K562 (cell line): ENCODE data around the gene FETUB. TPM values are rescaled to one million over a fixed set of nuclear protein-coding genes. Genes with fewer than 3 reads are reported as not detected.
A peak's percentile ranks its signal among the peaks of the same experiment; 100 is the strongest.

Source experiments
- ARID2 ChIP-seq: fragments of 450-650 bp; IDR thresholded peaks from 2 replicates; pipeline ENCODE4 v1.6.1; 2017; ENCODE audit warnings: antibody characterized with exemption, mild to moderate bottlenecking
- CAMTA2 ChIP-seq: fragments of 250-450 bp; sonication (Bioruptor Pico); conservative IDR thresholded peaks from 2 replicates; pipeline ENCODE4 v1.5.1; 2022
- CHCHD3 ChIP-seq: fragments of 250-450 bp; sonication (Bioruptor Pico); IDR thresholded peaks from 2 replicates; pipeline ENCODE4 v2.1.2; 2022; ENCODE audit warnings: mild to moderate bottlenecking
- ETV5 ChIP-seq: sonication (generic); formaldehyde crosslinking; IDR thresholded peaks from 2 replicates; pipeline ENCODE4 v1.4.0; 2020; ENCODE audit warnings: low read depth, mild to moderate bottlenecking, missing genetic modification reagents
- GATA2 ChIP-seq: sonication (generic); formaldehyde crosslinking; IDR thresholded peaks from 2 replicates; pipeline ENCODE4 v1.4.0; 2020; ENCODE audit warnings: mild to moderate bottlenecking, missing genetic modification reagents
- HDGF ChIP-seq: fragments of 450-650 bp; IDR thresholded peaks from 2 replicates; pipeline ENCODE4 v1.6.1; 2016
- HIVEP1 ChIP-seq: fragments of 250-450 bp; sonication (Bioruptor Pico); IDR thresholded peaks from 2 replicates; pipeline ENCODE4 v1.4.0; 2020; ENCODE audit warnings: mild to moderate bottlenecking
- HNRNPL ChIP-seq: fragments of 200-400 bp; formaldehyde crosslinking; IDR thresholded peaks from 2 replicates; pipeline ENCODE4 v1.6.1; 2017; ENCODE audit warnings: low read depth, mild to moderate bottlenecking, low read length
- JUND ChIP-seq, 2 experiments: IDR thresholded peaks; 2 replicates in 1 of 2; 3 replicates in 1 of 2; pipeline ENCODE4 v1.6.1; 2011; ENCODE audit warnings: borderline replicate concordance in 2 of 2, low read depth in 2 of 2, low read length in 2 of 2, improper control_type of control experiment in 1 of 2, missing biosample characterization in 1 of 2, missing genetic modification characterization in 1 of 2, missing genetic modification reagents in 1 of 2
- MAZ ChIP-seq, 2 experiments: fragments of 450-650 bp in 1 of 2; sonication (generic) in 1 of 2; formaldehyde crosslinking; IDR thresholded peaks in 1 of 2; conservative IDR thresholded peaks in 1 of 2; 2 replicates each; pipeline versions ENCODE4 v1.4.0 to v1.5.0; 2020; ENCODE audit warnings: mild to moderate bottlenecking in 1 of 2, missing genetic modification reagents in 1 of 2
- MBD2 ChIP-seq: sonication (generic); IDR thresholded peaks from 2 replicates; pipeline ENCODE4 v1.6.1; 2016; ENCODE audit warnings: low read depth, borderline replicate concordance
- MCM7 ChIP-seq, 2 experiments: fragments of 450-650 bp; IDR thresholded peaks; 2 replicates each; pipeline ENCODE4 v1.6.1; 2016 to 2018
- NFIC ChIP-seq: fragments of 450-650 bp; IDR thresholded peaks from 2 replicates; pipeline ENCODE4 v1.6.1; 2017; ENCODE audit warnings: mild to moderate bottlenecking, inconsistent platforms
- NUFIP1 ChIP-seq: fragments of 450-650 bp; IDR thresholded peaks from 2 replicates; pipeline ENCODE4 v1.6.1; 2018; ENCODE audit not compliant: partially characterized antibody
- RAD21 ChIP-seq, 2 experiments: fragments of 250-450 bp in 1 of 2; fragments of 450-650 bp in 1 of 2; sonication (Bioruptor Pico) in 1 of 2; formaldehyde crosslinking in 1 of 2; IDR thresholded peaks in 1 of 2; conservative IDR thresholded peaks in 1 of 2; 2 replicates each; pipeline versions ENCODE4 v1.4.0 to v1.8.0; 2020 to 2022; ENCODE audit warnings: mild to moderate bottlenecking in 2 of 2, moderate library complexity in 1 of 2
- RBFOX2 ChIP-seq: fragments of 200-400 bp; formaldehyde crosslinking; IDR thresholded peaks from 2 replicates; pipeline ENCODE4 v1.6.1; 2017; ENCODE audit warnings: low read depth, mild to moderate bottlenecking, low read length, moderate library complexity
- SPI1 ChIP-seq: IDR thresholded peaks from 2 replicates; pipeline ENCODE4 v1.6.1; 2011; ENCODE audit warnings: low read depth, low read length, control low read depth, borderline replicate concordance
- SREBF1 ChIP-seq: fragments of 150-350 bp; IDR thresholded peaks from 2 replicates; pipeline ENCODE4 v1.6.1; 2014; ENCODE audit warnings: antibody characterized with exemption, low read depth, low read length, borderline replicate concordance
- THRA ChIP-seq: fragments of 450-650 bp; IDR thresholded peaks from 2 replicates; pipeline ENCODE4 v1.6.1; 2017; ENCODE audit warnings: mild to moderate bottlenecking, moderate library complexity
- YY1 ChIP-seq, 3 experiments: IDR thresholded peaks; 2 replicates each; pipeline ENCODE4 v1.6.1; 2011; ENCODE audit warnings: low read length in 2 of 3, mild to moderate bottlenecking in 2 of 3, moderate library complexity in 2 of 3, borderline replicate concordance in 1 of 3, control low read depth in 1 of 3, low read depth in 1 of 3; ENCODE audit not compliant: insufficient read depth in 3 of 3, insufficient replicate concordance in 2 of 3, control insufficient read depth in 1 of 3, insufficient read length in 1 of 3; ENCODE audit errors: extremely low read depth in 1 of 3
- ZNF239 ChIP-seq: fragments of 250-450 bp; sonication (Bioruptor Pico); IDR thresholded peaks from 2 replicates; pipeline ENCODE4 v1.4.0; 2020; ENCODE audit warnings: mild to moderate bottlenecking
- ZNF395 ChIP-seq: fragments of 200-800 bp; sonication (Bioruptor generic); IDR thresholded peaks from 2 replicates; pipeline ENCODE4 v1.6.1; 2017; ENCODE audit warnings: missing genetic modification characterization, missing compliant biosample characterization
- ZZZ3 ChIP-seq: fragments of 450-650 bp; IDR thresholded peaks from 2 replicates; pipeline ENCODE4 v1.6.1; 2016; ENCODE audit warnings: antibody characterized with exemption, mild to moderate bottlenecking, moderate library complexity
- polyA plus RNA-seq, 8 experiments: library from polyadenylated mRNA; depleted of rRNA in 4 of 8; stranded (reverse) in 5 of 8; unstranded in 3 of 8; fragments of >200 nt; fragmentation: Nextera tagmentation in 2 of 8; fragmentation: Illumina TruSeq in 1 of 8; extraction: Ambion mirVana in 2 of 8; extraction: Trizol in 1 of 8; gene quantifications; 2 replicates each; pipeline versions ENCODE4 v1.2.1 to v1.2.3, GENCODE V29; 2011 to 2014; ENCODE audit warnings: inconsistent platforms in 1 of 8, missing spikeins in 1 of 8
- total RNA-seq, 7 experiments: library from RNA; depleted of rRNA in 6 of 7; stranded (reverse); fragments of >200 nt in 6 of 7; fragmentation: Illumina TruSeq in 2 of 7; extraction: Trizol in 2 of 7; gene quantifications; 2 replicates each; pipeline versions ENCODE4 v1.2.1 to v1.2.3, GENCODE V29; 2011 to 2021; ENCODE audit warnings: low replicate concordance in 1 of 7

The FETUB gene
- total and polyA plus RNA-seq, 9 of the 15 experiments (the other 6 are each of a cell fraction or from before 2014, with no cell fraction given), result not detected

GRCh38 chr3:186617036-186617946 is 22.9 kb upstream of the FETUB start (continued):
- TF ChIP-seq MCM7 (IDR thresholded peaks at IDR 0.05), result no peak
- TF ChIP-seq SREBF1, result no peak
- TF ChIP-seq THRA, result no peak
- TF ChIP-seq HNRNPL, result no peak
- no peak for TF ChIP-seq CHCHD3 (CRISPR knock-in tag)
- TF ChIP-seq MBD2, result no peak
- TF ChIP-seq RAD21 (CRISPR knock-in tag; conservative IDR thresholded peaks at IDR 0.05 in 1 of 2, IDR thresholded peaks at IDR 0.05 in 1 of 2), result peak; percentile 87 to 89
- TF ChIP-seq NFIC, result peak; percentile 43; the same call in 1 of the 2 replicates
- TF ChIP-seq ARID2, result peak; percentile 52; the same call in 1 of the 2 replicates
- no peak for TF ChIP-seq RBFOX2
- TF ChIP-seq ETV5 (CRISPR knock-in tag), result 0 out of 2 replicates have a peak, but pooled peaks have one; percentile 33
- no peak for TF ChIP-seq HDGF
- TF ChIP-seq CAMTA2, result no peak
- no peak for TF ChIP-seq HIVEP1 (CRISPR knock-in tag)
- no peak for TF ChIP-seq NUFIP1
- TF ChIP-seq ZNF239 (CRISPR knock-in tag), result no peak
- no peak for TF ChIP-seq ZZZ3
- no peak for TF ChIP-seq ZNF395 (CRISPR knock-in tag)
- TF ChIP-seq SPI1, result 0 out of 2 replicates have a peak, but pooled peaks have one; percentile 16
- TF ChIP-seq MAZ (CRISPR knock-in tag; conservative IDR thresholded peaks at IDR 0.05 in 1 of 2, IDR thresholded peaks at IDR 0.05 in 1 of 2), result 0 out of 4 replicates have a peak, but pooled peaks of 1 of the 2 experiments have one; percentile 30
- TF ChIP-seq GATA2, result no peak; the same call in none of the 2 replicates
- TF ChIP-seq JUND (IDR thresholded peaks at IDR 0.05; ENCODE audit: borderline replicate concordance, low read depth, low read length), result peak; percentile 45; the same call in 1 of the 2 replicates
- no peak for TF ChIP-seq JUND (tag; IDR thresholded peaks at IDR 0.05; ENCODE audit: borderline replicate concordance, low read depth, low read length)
- peak in 2 of 3 experiments; percentile 69 to 70 for TF ChIP-seq YY1 (IDR thresholded peaks at IDR 0.05; ENCODE audit: borderline replicate concordance in 1 of 3, control insufficient read depth in 1 of 3, extremely low read depth in 1 of 3, insufficient read depth in 3 of 3, insufficient read length in 1 of 3, insufficient replicate concordance in 2 of 3, low read depth in 1 of 3, low read length in 2 of 3)
